Mesothelial cell of epicardium (in vitro differentiated cells): ENCODE measurements around the gene SEC24D. TPM values are rescaled to one million over a fixed set of nuclear protein-coding genes. Genes with fewer than 3 reads are reported as not detected.

Experiments used
- DNase-seq, 2 experiments: peaks; one replicate each; pipeline ENCODE4 v3.0.0; 2021; ENCODE audit warnings: low spot score in 2 of 2; ENCODE audit not compliant: unreplicated experiment in 2 of 2
- H3K27ac Mint-ChIP-seq: 2 replicates; pipeline ENCODE4 v1.8.0; 2021; ENCODE audit warnings: mixed read lengths
- H3K27me3 Mint-ChIP-seq: 2 replicates; pipeline ENCODE4 v1.8.0; 2021; ENCODE audit warnings: low read depth, mixed read lengths
- H3K36me3 Mint-ChIP-seq: 2 replicates; pipeline ENCODE4 v1.8.0; 2021; ENCODE audit warnings: mixed read lengths
- H3K4me1 Mint-ChIP-seq: 2 replicates; pipeline ENCODE4 v1.8.0; 2021; ENCODE audit warnings: mixed read lengths
- H3K4me3 Mint-ChIP-seq: 2 replicates; pipeline ENCODE4 v1.8.0; 2021; ENCODE audit warnings: mild to moderate bottlenecking, moderate library complexity, mixed read lengths
- H3K9me3 Mint-ChIP-seq: 2 replicates; pipeline ENCODE4 v1.8.0; 2021; ENCODE audit warnings: mixed read lengths
- CTCF ChIP-seq: fragments of 200-600 bp; sonication (generic); IDR thresholded peaks from one replicate; pipeline ENCODE4 v1.5.0; 2021; ENCODE audit warnings: antibody characterized with exemption; ENCODE audit not compliant: unreplicated experiment
- total RNA-seq: library from RNA; stranded (reverse); gene quantifications from 3 replicates; pipeline ENCODE4 v1.2.1, GENCODE V29; 2021

SEC24D gene
- total RNA-seq, 1 donor from 2014 or later: 87.6 TPM

GRCh38 chr4:118684873-118685811, 150.8 kb downstream of the SEC24D start, which contains the start of gene METTL14:
TSS of gene METTL14 (plus strand) at chr4:118685392. CDS start at chr4:118685535, 143 bp downstream.
- Mint-ChIP-seq H3K4me1 (peaks cover 23% of the 10 kb centered on the region), H3K36me3 (peaks cover 6% of the 10 kb centered on the region), H3K27me3 (no peaks in the 10 kb centered on the region), H3K27ac (peak within 1 kb of the TSS; percentile 97), H3K4me3 (peak within 1 kb of the TSS; percentile 97), H3K9me3 (no peaks in the 10 kb centered on the region)
- no peak for TF ChIP-seq CTCF
- peak; percentile 75 to 91 for DNase-seq

- Mint-ChIP-seq H3K27me3 (no peaks in the 10 kb centered on the region), H3K4me3 (peak overlapping the region; percentile 20), H3K27ac (no peak overlapping the region), H3K4me1 (peaks cover 23% of the 10 kb centered on the region), H3K9me3 (no peaks in the 10 kb centered on the region), H3K36me3 (peaks cover 3% of the 10 kb centered on the region)
- no peak for DNase-seq
- no peak for TF ChIP-seq CTCF
Observed at GRCh38 chr4:118683513-118683912, 152.4 kb downstream of the SEC24D start.

- H3K4me3 Mint-ChIP-seq: no peak overlapping the region
- H3K27ac Mint-ChIP-seq: no peak overlapping the region
- DNase-seq: no peak
- TF ChIP-seq CTCF: peak; percentile 31
- peaks cover 23% of the 10 kb centered on the region for H3K4me1 Mint-ChIP-seq
- no peaks in the 10 kb centered on the region for H3K9me3 Mint-ChIP-seq
- H3K27me3 Mint-ChIP-seq: no peaks in the 10 kb centered on the region
- peaks cover 3% of the 10 kb centered on the region for H3K36me3 Mint-ChIP-seq
Observed at GRCh38 chr4:118682928-118683327, 153.0 kb downstream of the SEC24D start.

- H3K9me3 Mint-ChIP-seq: no peaks in the 10 kb centered on the region
- H3K27me3 Mint-ChIP-seq: no peaks in the 10 kb centered on the region
- no peaks in the 10 kb centered on the region for H3K36me3 Mint-ChIP-seq
- H3K4me1 Mint-ChIP-seq: peaks cover 8% of the 10 kb centered on the region
- DNase-seq: no peak
- no peak overlapping the region for H3K4me3 Mint-ChIP-seq
- H3K27ac Mint-ChIP-seq: no peak overlapping the region
- TF ChIP-seq CTCF: no peak
Observed at GRCh38 chr4:118680808-118681207, 155.1 kb downstream of the SEC24D start.

- no peak for DNase-seq
- Mint-ChIP-seq H3K9me3 (no peaks in the 10 kb centered on the region), H3K4me3 (no peak overlapping the region), H3K4me1 (no peaks in the 10 kb centered on the region), H3K27me3 (peaks cover 2% of the 10 kb centered on the region), H3K27ac (no peak overlapping the region), H3K36me3 (no peaks in the 10 kb centered on the region)
- no peak for TF ChIP-seq CTCF
Observed at GRCh38 chr4:118676128-118676527, 159.8 kb downstream of the SEC24D start.

Other genes with a start within 250 kb of the SEC24D start
- gene METTL14, start 150.7 kb downstream of the SEC24D start, total RNA-seq: 60.2 to 64.6 TPM (median 62.7 TPM) in 3 replicates
- gene SYNPO2, start 52.7 kb upstream of the SEC24D start, total RNA-seq: 20.6 to 23.4 TPM (median 22.6 TPM) in 3 replicates